Adipocyte (in vitro differentiated cells): Measurements from ENCODE around the gene RBM26.
A peak's percentile ranks its signal among the peaks of the same experiment; 100 is the strongest.

Source experiments
- DNase-seq: peaks from one replicate; pipeline ENCODE4 v3.0.0-alpha.2; 2015; ENCODE audit warnings: low read depth
- H3K27me3 ChIP-seq: replicated peaks from 2 replicates; pipeline ENCODE4 v1.7.0; 2013; ENCODE audit warnings: mild to moderate bottlenecking, low read length, moderate library complexity; ENCODE audit not compliant: control insufficient read depth, insufficient read depth
- H3K36me3 ChIP-seq: 2 replicates; pipeline ENCODE4 v1.7.0; 2013; ENCODE audit warnings: low read length, mild to moderate bottlenecking, moderate library complexity; ENCODE audit not compliant: control insufficient read depth, insufficient read depth, severe bottlenecking
- H3K4me1 ChIP-seq: 2 replicates; pipeline ENCODE4 v1.7.0; 2013; ENCODE audit warnings: mild to moderate bottlenecking, low read length, moderate library complexity; ENCODE audit not compliant: control insufficient read depth, insufficient read depth
- H3K4me3 ChIP-seq: 2 replicates; pipeline ENCODE4 v1.7.0; 2013; ENCODE audit warnings: mild to moderate bottlenecking, low read length, moderate library complexity
- H3K9ac ChIP-seq: 2 replicates; pipeline ENCODE4 v1.7.0; 2013; ENCODE audit warnings: mild to moderate bottlenecking, low read length, moderate library complexity
- H3K9me3 ChIP-seq: 2 replicates; pipeline ENCODE4 v1.7.0; 2013; ENCODE audit warnings: mild to moderate bottlenecking, low read length, moderate library complexity; ENCODE audit not compliant: control insufficient read depth

RBM26 gene

GRCh38 chr13:79402074-79402635 is 3.9 kb downstream of the RBM26 start:
- Histone ChIP-seq H3K9ac (peak overlapping the region; percentile 5), H3K9me3 (no peaks in the 10 kb centered on the region), H3K4me3 (peak overlapping the region; percentile 99), H3K36me3 (peaks cover 19% of the 10 kb centered on the region), H3K4me1 (peaks cover 52% of the 10 kb centered on the region), H3K27me3 (no peaks in the 10 kb centered on the region)
- DNase-seq = peak; percentile 29

GRCh38 chr13:79401259-79402070 is 4.6 kb downstream of the RBM26 start:
- no peak for DNase-seq
- Histone ChIP-seq H3K4me3 (peak overlapping the region; percentile 99), H3K4me1 (peaks cover 46% of the 10 kb centered on the region), H3K9ac (no peak overlapping the region), H3K27me3 (no peaks in the 10 kb centered on the region), H3K9me3 (peaks cover 3% of the 10 kb centered on the region), H3K36me3 (peaks cover 26% of the 10 kb centered on the region)

GRCh38 chr13:79398915-79399314 is 7.1 kb downstream of the RBM26 start:
- Histone ChIP-seq H3K9ac (no peak overlapping the region), H3K4me1 (peaks cover 33% of the 10 kb centered on the region), H3K9me3 (peaks cover 18% of the 10 kb centered on the region), H3K27me3 (no peaks in the 10 kb centered on the region), H3K4me3 (no peak overlapping the region), H3K36me3 (peaks cover 47% of the 10 kb centered on the region)
- DNase-seq = no peak

- H3K27me3 ChIP-seq = no peaks in the 10 kb centered on the region
- no peak overlapping the region for H3K4me3 ChIP-seq
- no peak for DNase-seq
- H3K9me3 ChIP-seq = peaks cover 18% of the 10 kb centered on the region
- H3K4me1 ChIP-seq = peaks cover 26% of the 10 kb centered on the region
- H3K36me3 ChIP-seq = peaks cover 50% of the 10 kb centered on the region
- H3K9ac ChIP-seq = no peak overlapping the region
Observed at GRCh38 chr13:79398127-79398526, 7.9 kb downstream of the RBM26 start.

GRCh38 chr13:79395881-79396280 is 10.2 kb downstream of the RBM26 start:
- H3K9me3 ChIP-seq = peaks cover 18% of the 10 kb centered on the region

GRCh38 chr13:79393564-79394249 is 12.3 kb downstream of the RBM26 start:
- H3K9me3 ChIP-seq = peaks cover 18% of the 10 kb centered on the region
- no peak for DNase-seq
- H3K27me3 ChIP-seq = no peaks in the 10 kb centered on the region
- H3K4me1 ChIP-seq = peaks cover 14% of the 10 kb centered on the region
- H3K36me3 ChIP-seq = peaks cover 38% of the 10 kb centered on the region
- H3K4me3 ChIP-seq = no peak overlapping the region
- no peak overlapping the region for H3K9ac ChIP-seq

More at GRCh38 chr13:79395881-79396280, 10.2 kb downstream of the RBM26 start:
- no peaks in the 10 kb centered on the region for H3K27me3 ChIP-seq
- H3K9ac ChIP-seq = no peak overlapping the region
- peaks cover 53% of the 10 kb centered on the region for H3K36me3 ChIP-seq
- DNase-seq = no peak
- H3K4me1 ChIP-seq = peaks cover 15% of the 10 kb centered on the region
- peak overlapping the region; percentile 27 for H3K4me3 ChIP-seq

GRCh38 chr13:79392882-79393563 is 13.0 kb downstream of the RBM26 start:
- Histone ChIP-seq H3K4me3 (no peak overlapping the region), H3K4me1 (peaks cover 7% of the 10 kb centered on the region), H3K36me3 (peaks cover 37% of the 10 kb centered on the region), H3K9ac (no peak overlapping the region), H3K9me3 (peaks cover 18% of the 10 kb centered on the region), H3K27me3 (no peaks in the 10 kb centered on the region)
- no peak for DNase-seq

GRCh38 chr13:79389026-79389425 is 17.0 kb downstream of the RBM26 start:
- Histone ChIP-seq H3K9me3 (no peaks in the 10 kb centered on the region), H3K36me3 (peaks cover 7% of the 10 kb centered on the region), H3K4me3 (no peak overlapping the region), H3K27me3 (no peaks in the 10 kb centered on the region), H3K9ac (no peak overlapping the region), H3K4me1 (peaks cover 13% of the 10 kb centered on the region)
- DNase-seq = no peak

- Histone ChIP-seq H3K4me1 (peaks cover 10% of the 10 kb centered on the region), H3K9me3 (no peaks in the 10 kb centered on the region), H3K4me3 (no peak overlapping the region), H3K36me3 (peaks cover 3% of the 10 kb centered on the region), H3K27me3 (no peaks in the 10 kb centered on the region), H3K9ac (no peak overlapping the region)
- DNase-seq = no peak
Observed at GRCh38 chr13:79387853-79388252, 18.2 kb downstream of the RBM26 start.

- H3K27me3 ChIP-seq = no peaks in the 10 kb centered on the region
- H3K36me3 ChIP-seq = peaks cover 3% of the 10 kb centered on the region
- H3K9me3 ChIP-seq = no peaks in the 10 kb centered on the region
- peaks cover 7% of the 10 kb centered on the region for H3K4me1 ChIP-seq
- no peak for DNase-seq
- H3K9ac ChIP-seq = no peak overlapping the region
- no peak overlapping the region for H3K4me3 ChIP-seq
Observed at GRCh38 chr13:79386125-79386826, 19.8 kb downstream of the RBM26 start.
